Transverse colon (tissue), 4 donors: ENCODE results near the gene AHSA1. TPM values are rescaled to one million over a fixed set of nuclear protein-coding genes. Genes with fewer than 3 reads are reported as not detected.

ENCODE experiments used
- DNase-seq: peaks from one replicate; pipeline ENCODE4 v3.0.0-alpha.2; 2019
- H3K27ac ChIP-seq, 4 donors: fragments of 200-600 bp; sonication (generic); 2 replicates each; pipeline ENCODE4 v1.5.1; 2016 to 2018; ENCODE audit warnings: inconsistent platforms in 4 of 4
- H3K27me3 ChIP-seq: fragments of 200-600 bp; sonication (generic); 2 replicates; pipeline ENCODE4 v1.5.1; 2017; ENCODE audit warnings: inconsistent platforms
- H3K36me3 ChIP-seq, 4 donors: fragments of 200-600 bp; sonication (generic); 2 replicates each; pipeline ENCODE4 v1.5.1; 2017 to 2019; ENCODE audit warnings: inconsistent platforms in 4 of 4
- H3K4me1 ChIP-seq, 4 donors: fragments of 200-600 bp; sonication (generic); 2 replicates each; pipeline ENCODE4 v1.5.1; 2017 to 2020; ENCODE audit warnings: inconsistent platforms in 4 of 4
- H3K4me3 ChIP-seq, 4 donors: fragments of 200-600 bp; sonication (generic); 1 replicate in 1 of 4; 2 replicates in 3 of 4; pipeline versions ENCODE4 v1.5.1 to v1.6.1; 2017 to 2019; ENCODE audit warnings: inconsistent platforms in 4 of 4
- H3K9me3 ChIP-seq, 2 donors: fragments of 200-600 bp; sonication (generic); 2 replicates each; pipeline ENCODE4 v1.5.1; 2017 to 2019; ENCODE audit warnings: inconsistent platforms in 2 of 2
- EP300 ChIP-seq: sonication (generic); formaldehyde crosslinking; IDR thresholded peaks from one replicate; pipeline ENCODE4 v1.6.1; 2017; ENCODE audit warnings: antibody characterized with exemption, low read depth
- POLR2A ChIP-seq: fragments of 450-650 bp; IDR thresholded peaks from one replicate; pipeline ENCODE4 v1.6.1; 2016; ENCODE audit warnings: antibody characterized with exemption, mild to moderate bottlenecking, moderate library complexity
- POLR2AphosphoS5 ChIP-seq, 3 donors: sonication (generic); formaldehyde crosslinking; IDR thresholded peaks; one replicate each; pipeline ENCODE4 v1.6.1; 2016; ENCODE audit warnings: antibody characterized with exemption in 3 of 3
- WGBS, 2 donors: methylation state at CpG; one replicate each; pipeline ENCODE4 v1.1.5; 2018; ENCODE audit warnings: low coverage in 1 of 2; 5-methylcytosine and 5-hydroxymethylcytosine counted together
- in situ Hi-C, 4 donors: fragments of 200-750 bp; cut with MboI; loops; one replicate each; pipeline versions ENCODE4 v1.15.0 to v1.15.1; 2017; ENCODE audit warnings: low sequenced_read_pairs in 3 of 4, low pct_ligation_motif_present in 1 of 4, low pct_unique_long_range_greater_than_20kb in 1 of 4
- intact Hi-C: fragments of 100-400 bp; cut with DNase I; formaldehyde crosslinking; loops from one replicate; pipeline ENCODE4 v1.15.1; 2023; ENCODE audit warnings: low total_unique reads
- total RNA-seq, 4 donors: library from RNA; depleted of rRNA; stranded (reverse); fragments of >200 nt; gene quantifications; one replicate each; pipeline ENCODE4 v1.1.0, GENCODE V29; 2016
- TF ChIP-seq, protein P1 (sequence below), 5 experiments: fragments of 200-600 bp in 3 of 5; fragments of 450-650 bp in 2 of 5; sonication (generic) in 3 of 5; IDR thresholded peaks; 1 replicate in 2 of 5; 2 replicates in 3 of 5; pipeline ENCODE4 v1.5.1; 2016 to 2017; ENCODE audit warnings: antibody characterized with exemption in 5 of 5, inconsistent platforms in 3 of 5, mild to moderate bottlenecking in 2 of 5, moderate library complexity in 1 of 5

Gene AHSA1
- total RNA-seq, 4 donors from 2014 or later, result 66.6 to 101 (median 87.5) TPM

DNA sequence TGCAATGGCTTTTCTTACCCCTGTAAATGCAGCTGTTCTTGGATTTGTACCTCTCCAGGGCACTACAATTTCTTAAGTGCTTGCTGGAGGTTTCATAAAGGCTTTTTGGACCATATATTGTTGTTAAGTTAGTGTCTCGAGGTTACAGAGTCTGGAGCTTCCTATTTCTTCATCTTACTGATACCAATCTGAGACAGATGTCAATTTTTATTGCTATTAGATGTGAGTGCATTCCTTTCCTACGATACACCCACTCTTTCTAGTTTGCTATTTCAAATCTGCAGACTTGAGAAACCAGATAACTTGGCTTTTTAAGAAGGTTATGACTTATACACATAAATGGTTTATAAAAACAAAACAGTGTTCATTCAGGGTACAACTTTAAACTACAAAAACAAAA is 36.7 kb upstream of the AHSA1 start:
- TF ChIP-seq EP300 (no peak), POLR2A (no peak), POLR2AphosphoS5 (IDR thresholded peaks at IDR 0.05) (no peak)
- TF ChIP-seq, protein P1, sequence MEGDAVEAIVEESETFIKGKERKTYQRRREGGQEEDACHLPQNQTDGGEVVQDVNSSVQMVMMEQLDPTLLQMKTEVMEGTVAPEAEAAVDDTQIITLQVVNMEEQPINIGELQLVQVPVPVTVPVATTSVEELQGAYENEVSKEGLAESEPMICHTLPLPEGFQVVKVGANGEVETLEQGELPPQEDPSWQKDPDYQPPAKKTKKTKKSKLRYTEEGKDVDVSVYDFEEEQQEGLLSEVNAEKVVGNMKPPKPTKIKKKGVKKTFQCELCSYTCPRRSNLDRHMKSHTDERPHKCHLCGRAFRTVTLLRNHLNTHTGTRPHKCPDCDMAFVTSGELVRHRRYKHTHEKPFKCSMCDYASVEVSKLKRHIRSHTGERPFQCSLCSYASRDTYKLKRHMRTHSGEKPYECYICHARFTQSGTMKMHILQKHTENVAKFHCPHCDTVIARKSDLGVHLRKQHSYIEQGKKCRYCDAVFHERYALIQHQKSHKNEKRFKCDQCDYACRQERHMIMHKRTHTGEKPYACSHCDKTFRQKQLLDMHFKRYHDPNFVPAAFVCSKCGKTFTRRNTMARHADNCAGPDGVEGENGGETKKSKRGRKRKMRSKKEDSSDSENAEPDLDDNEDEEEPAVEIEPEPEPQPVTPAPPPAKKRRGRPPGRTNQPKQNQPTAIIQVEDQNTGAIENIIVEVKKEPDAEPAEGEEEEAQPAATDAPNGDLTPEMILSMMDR (IDR thresholded peaks at IDR 0.05), result no peak
- Histone ChIP-seq H3K36me3 (peaks cover 0 to 38% (median 18%) of the 10 kb centered on the region in 4 donors), H3K27me3 (no peaks in the 10 kb centered on the region), H3K4me3 (no peak overlapping the region), H3K9me3 (peaks cover 10 to 13% of the 10 kb centered on the region in 2 donors), H3K27ac (no peak overlapping the region), H3K4me1 (no peaks in the 10 kb centered on the region)
- intact Hi-C loops, result no loop called here
- in situ Hi-C loops, result no loop called here
- 71 to 80% methylated on average over 2 of the region's 2 CpGs for WGBS, 2 donors
- DNase-seq, result no peak

GRCh38 chr14:77423423-77423822 is 34.5 kb upstream of the AHSA1 start, which contains the start of gene NOXRED1:
TSS of gene NOXRED1 (minus strand) at chr14:77423523. CDS start at chr14:77422889, 634 bp downstream.
- H3K27me3 ChIP-seq, result no peaks in the 10 kb centered on the region
- no peak for DNase-seq
- peaks cover 0 to 56% (median 26%) of the 10 kb centered on the region in 4 donors for H3K36me3 ChIP-seq
- TF ChIP-seq EP300 (no peak), POLR2AphosphoS5 (IDR thresholded peaks at IDR 0.05) (no peak), POLR2A (no peak)
- TF ChIP-seq, protein P1 (IDR thresholded peaks at IDR 0.05), result no peak
- in situ Hi-C loops, result no loop called here
- intact Hi-C loops, result no loop called here
- H3K9me3 ChIP-seq, result peaks cover 7 to 10% of the 10 kb centered on the region in 2 donors
- WGBS, 2 donors, result 100% methylated on average over 1 of the region's 1 CpG
- no peak within 1 kb of the TSS for H3K4me3 ChIP-seq
- no peak within 1 kb of the TSS for H3K27ac ChIP-seq
- no peaks in the 10 kb centered on the region for H3K4me1 ChIP-seq

GRCh38 chr14:77424862-77425261 is 33.0 kb upstream of the AHSA1 start:
- intact Hi-C loops (no loop called here), in situ Hi-C loops (no loop called here)
- Histone ChIP-seq H3K9me3 (no peaks in the 10 kb centered on the region), H3K27me3 (no peaks in the 10 kb centered on the region), H3K36me3 (peaks cover 0 to 69% (median 33%) of the 10 kb centered on the region in 4 donors), H3K4me1 (no peaks in the 10 kb centered on the region), H3K4me3 (no peak overlapping the region), H3K27ac (no peak overlapping the region)
- 82 to 91% methylated on average over 3 of the region's 3 CpGs for WGBS, 2 donors
- TF ChIP-seq, protein P1 (IDR thresholded peaks at IDR 0.05), result no peak
- TF ChIP-seq EP300 (no peak), POLR2AphosphoS5 (IDR thresholded peaks at IDR 0.05) (no peak)
- no peak for DNase-seq

- intact Hi-C loops (no loop called here), in situ Hi-C loops (no loop called here)
- no peak overlapping the region for H3K4me3 ChIP-seq
- H3K27me3 ChIP-seq, result no peaks in the 10 kb centered on the region
- H3K4me1 ChIP-seq, result no peaks in the 10 kb centered on the region
- DNase-seq, result no peak
- TF ChIP-seq, protein P1 (IDR thresholded peaks at IDR 0.05), result no peak
- TF ChIP-seq POLR2A (no peak), EP300 (no peak), POLR2AphosphoS5 (IDR thresholded peaks at IDR 0.05) (no peak)
- 92 to 95% methylated on average over 3 of the region's 3 CpGs for WGBS, 2 donors
- H3K36me3 ChIP-seq, result peaks cover 0 to 75% (median 37%) of the 10 kb centered on the region in 4 donors
- H3K9me3 ChIP-seq, result no peaks in the 10 kb centered on the region
- H3K27ac ChIP-seq, result no peak overlapping the region
Observed at GRCh38 chr14:77426396-77426795, 31.5 kb upstream of the AHSA1 start.
